SK-N-MC (cell line): ENCODE results near the gene GPR132.

Source experiments
- EZH2 ChIP-seq: fragments of 200-600 bp; sonication (generic); IDR thresholded peaks from one replicate; pipeline ENCODE4 v1.6.1; 2017; ENCODE audit warnings: antibody characterized with exemption
- FOXP2 ChIP-seq: optimal IDR thresholded peaks from 2 replicates; pipeline ENCODE3; 2011; ENCODE audit warnings: mild to moderate bottlenecking, moderate library complexity; ENCODE audit not compliant: insufficient read depth; ENCODE audit errors: extremely low read length, control extremely low read depth
- POLR2AphosphoS5 ChIP-seq: IDR thresholded peaks from 2 replicates; pipeline ENCODE4 v1.6.1; 2012; ENCODE audit warnings: mild to moderate bottlenecking, low read depth, low read length, borderline replicate concordance

GRCh38 chr14:105102893-105103292, 37.7 kb upstream of the GPR132 start:
- no peak for TF ChIP-seq POLR2AphosphoS5
- TF ChIP-seq FOXP2 = no peak
- no peak for TF ChIP-seq EZH2
